Measurements from ENCODE around the gene LUC7L3. TPM values are rescaled to one million over a fixed set of nuclear protein-coding genes. Genes with fewer than 3 reads are reported as not detected.

LUC7L3 gene
- total and polyA plus RNA-seq, 2 donors (not counting 3 experiments of a cell fraction or from before 2014, with no cell fraction given): 70.9 to 113 TPM

GRCh38 chr17:50794361-50794760 lies 75.0 kb downstream of the LUC7L3 start:
- Histone ChIP-seq H3K9me3 (replicated peaks; ENCODE audit: control insufficient read depth, insufficient read depth, low read length) (no peaks in the 10 kb centered on the region), H3K4me2 (ENCODE audit: insufficient read depth, low read length) (no peak overlapping the region), H4K20me1 (replicated peaks; ENCODE audit: control insufficient read depth, extremely low read depth, insufficient read depth, low read length) (no peaks in the 10 kb centered on the region), H3K27ac (ENCODE audit: insufficient read depth, low read depth, low read length) (no peak overlapping the region), H3K4me1 (ENCODE audit: control insufficient read depth, extremely low read depth, insufficient read depth, low read length) (no peaks in the 10 kb centered on the region), H2AFZ (ENCODE audit: low read depth, low read length) (no peak overlapping the region), H3K79me2 (ENCODE audit: control insufficient read depth, insufficient read depth, low read length) (no peaks in the 10 kb centered on the region), H3K27me3 (ENCODE audit: control insufficient read depth in 2 of 2, insufficient read depth in 2 of 2, low read length in 2 of 2) (peaks cover 0 to 3% of the 10 kb centered on the region in 2 experiments), H3K9me1 (replicated peaks; ENCODE audit: control insufficient read depth, extremely low read depth, insufficient read depth, low read length) (no peaks in the 10 kb centered on the region), H3K36me3 (ENCODE audit: control insufficient read depth in 2 of 2, extremely low read depth in 1 of 2, insufficient read depth in 2 of 2, low read length in 2 of 2) (no peaks in the 10 kb centered on the region), H3K9ac (replicated peaks; ENCODE audit: extremely low read depth, insufficient read depth, low read length) (no peak overlapping the region), H3K4me3 (replicated peaks in 1 of 3; ENCODE audit: insufficient read depth in 1 of 3, low read depth in 1 of 3, low read length in 3 of 3) (no peak overlapping the region)
- DNase-seq (ENCODE audit: low read depth, low spot score) (no peak), FAIRE-seq (no peak)
- dilution Hi-C loops (cut with MboI; ENCODE audit: extremely low pct_ligation_motif_present, low sequenced_read_pairs) (no loop called here), intact Hi-C loops (cut with micrococcal nuclease) (no loop called here)
- TF ChIP-seq, protein P1, sequence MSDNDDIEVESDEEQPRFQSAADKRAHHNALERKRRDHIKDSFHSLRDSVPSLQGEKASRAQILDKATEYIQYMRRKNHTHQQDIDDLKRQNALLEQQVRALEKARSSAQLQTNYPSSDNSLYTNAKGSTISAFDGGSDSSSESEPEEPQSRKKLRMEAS (IDR thresholded peaks at IDR 0.05; ENCODE audit: insufficient read depth, insufficient read length): no peak
- TF ChIP-seq, protein P2, sequence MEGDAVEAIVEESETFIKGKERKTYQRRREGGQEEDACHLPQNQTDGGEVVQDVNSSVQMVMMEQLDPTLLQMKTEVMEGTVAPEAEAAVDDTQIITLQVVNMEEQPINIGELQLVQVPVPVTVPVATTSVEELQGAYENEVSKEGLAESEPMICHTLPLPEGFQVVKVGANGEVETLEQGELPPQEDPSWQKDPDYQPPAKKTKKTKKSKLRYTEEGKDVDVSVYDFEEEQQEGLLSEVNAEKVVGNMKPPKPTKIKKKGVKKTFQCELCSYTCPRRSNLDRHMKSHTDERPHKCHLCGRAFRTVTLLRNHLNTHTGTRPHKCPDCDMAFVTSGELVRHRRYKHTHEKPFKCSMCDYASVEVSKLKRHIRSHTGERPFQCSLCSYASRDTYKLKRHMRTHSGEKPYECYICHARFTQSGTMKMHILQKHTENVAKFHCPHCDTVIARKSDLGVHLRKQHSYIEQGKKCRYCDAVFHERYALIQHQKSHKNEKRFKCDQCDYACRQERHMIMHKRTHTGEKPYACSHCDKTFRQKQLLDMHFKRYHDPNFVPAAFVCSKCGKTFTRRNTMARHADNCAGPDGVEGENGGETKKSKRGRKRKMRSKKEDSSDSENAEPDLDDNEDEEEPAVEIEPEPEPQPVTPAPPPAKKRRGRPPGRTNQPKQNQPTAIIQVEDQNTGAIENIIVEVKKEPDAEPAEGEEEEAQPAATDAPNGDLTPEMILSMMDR (IDR thresholded peaks at IDR 0.05; ENCODE audit: extremely low read depth in 1 of 2, insufficient read depth in 1 of 2, low read depth in 1 of 2, low read length in 2 of 2): no peak
- TF ChIP-seq FOS (IDR thresholded peaks at IDR 0.05; ENCODE audit: borderline replicate concordance, insufficient read depth, low read length) (no peak), EZH2 (IDR thresholded peaks at IDR 0.05; ENCODE audit: borderline replicate concordance, low read depth, low read length, severe bottlenecking) (no peak), POLR2AphosphoS5 (IDR thresholded peaks at IDR 0.05; ENCODE audit: insufficient read depth, low read depth, low read length) (no peak), MYC (IDR thresholded peaks at IDR 0.05; ENCODE audit: low read depth, low read length) (no peak), POLR2A (IDR thresholded peaks at IDR 0.05; ENCODE audit: low read depth, low read length) (no peak), JUN (IDR thresholded peaks at IDR 0.05; ENCODE audit: borderline replicate concordance, insufficient read depth, insufficient read length, low read depth) (no peak), GATA2 (IDR thresholded peaks at IDR 0.05; ENCODE audit: insufficient read depth, insufficient read length, low read depth, low read length) (no peak)
- POLR2A ChIA-PET: no interaction called here
- BruUV-seq (replicated peaks): no TSS peak
- CTCF ChIA-PET: interaction anchor here (2.0 kb wide), 1 partner anchor 11 kb away, joined by 5 read pairs; no protein-coding TSS in a partner anchor
